CD4-positive, alpha-beta T cell (primary cell): ENCODE results near the gene TRIM25. TPM values are rescaled to one million over a fixed set of nuclear protein-coding genes. Genes with fewer than 3 reads are reported as not detected.

ENCODE experiments used
- ATAC-seq: fragments of 200-7000 bp; cut with Tn5 transposase; one replicate; pipeline ENCODE4 v1.10.0; 2022; ENCODE audit warnings: mild to moderate bottlenecking; ENCODE audit not compliant: poor library complexity
- CTCF ChIA-PET: fragments of 350-600 bp; sonication (Branson Sonifier 250); formaldehyde crosslinking; loops from one replicate; lab custom pipeline; 2021; ENCODE audit warnings: antibody characterized with exemption, inconsistent platforms; lab: Charles Lee
- POLR2A ChIA-PET: fragments of 350-600 bp; sonication (Branson Sonifier 250); formaldehyde crosslinking; loops from one replicate; lab custom pipeline; 2021; ENCODE audit warnings: antibody characterized with exemption, inconsistent platforms; lab: Charles Lee
- DNase-seq, 14 experiments: peaks; one replicate each; pipeline ENCODE4 v3.0.0-alpha.2; 2013 to 2020; ENCODE audit warnings: mixed read lengths in 2 of 14
- H3K27ac ChIP-seq, 2 donors: one replicate each; pipeline versions ENCODE4 v1.5.1 to v1.7.0; 2013; ENCODE audit warnings: low read length in 2 of 2, low read depth in 1 of 2, mild to moderate bottlenecking in 1 of 2
- H3K27me3 ChIP-seq, 2 experiments: 1 replicate in 1 of 2; 2 replicates in 1 of 2; pipeline versions ENCODE4 v1.6.1 to v1.7.0; 2013; ENCODE audit warnings: low read length in 2 of 2, control low read depth in 1 of 2, mild to moderate bottlenecking in 1 of 2, moderate library complexity in 1 of 2; ENCODE audit not compliant: insufficient read depth in 2 of 2, control insufficient read depth in 1 of 2
- H3K36me3 ChIP-seq: one replicate; pipeline ENCODE4 v1.6.1; 2013; ENCODE audit warnings: low read length, control low read depth; ENCODE audit not compliant: insufficient read depth
- H3K4me1 ChIP-seq: one replicate; pipeline ENCODE4 v1.6.1; 2013; ENCODE audit warnings: low read length, control low read depth; ENCODE audit not compliant: insufficient read depth
- H3K4me3 ChIP-seq: one replicate; pipeline ENCODE4 v1.5.1; 2013; ENCODE audit warnings: mild to moderate bottlenecking, low read length, moderate library complexity
- H3K9me3 ChIP-seq, 2 experiments: 1 replicate in 1 of 2; 2 replicates in 1 of 2; pipeline versions ENCODE4 v1.6.1 to v1.7.0; 2013; ENCODE audit warnings: low read length in 2 of 2, mild to moderate bottlenecking in 2 of 2, control low read depth in 1 of 2, moderate library complexity in 1 of 2; ENCODE audit not compliant: control insufficient read depth in 1 of 2, insufficient read depth in 1 of 2
- H3K27ac Mint-ChIP-seq: one replicate; pipeline ENCODE4 v1.8.0; 2020; ENCODE audit warnings: mixed read lengths
- H3K27me3 Mint-ChIP-seq: one replicate; pipeline ENCODE4 v1.8.0; 2021; ENCODE audit warnings: mixed read lengths
- H3K36me3 Mint-ChIP-seq: one replicate; pipeline ENCODE4 v1.8.0; 2021; ENCODE audit warnings: low read depth, mixed read lengths
- H3K4me1 Mint-ChIP-seq: one replicate; pipeline ENCODE4 v1.8.0; 2021; ENCODE audit warnings: low read depth, mixed read lengths
- H3K4me3 Mint-ChIP-seq: one replicate; pipeline ENCODE4 v1.8.0; 2020; ENCODE audit warnings: mild to moderate bottlenecking, mixed read lengths
- H3K9me3 Mint-ChIP-seq: one replicate; pipeline ENCODE4 v1.8.0; 2020; ENCODE audit warnings: mixed read lengths
- CTCF ChIP-seq: fragments of 200-600 bp; IDR thresholded peaks from one replicate; pipeline ENCODE4 v1.8.0; 2022; ENCODE audit warnings: antibody characterized with exemption, mild to moderate bottlenecking
- intact Hi-C, 2 experiments: fragments of 100-400 bp; cut with DNase I in 1 of 2; cut with micrococcal nuclease in 1 of 2; formaldehyde crosslinking; loops; one replicate each; pipeline versions ENCODE4 v1.15.1 to v1.9.0; 2023 to 2025; cut with DNase I, micrococcal nuclease
- total RNA-seq, 174 experiments: library from RNA in 2 of 174; stranded (reverse) in 2 of 174; gene quantifications; one replicate each; pipeline ENCODE4 v1.2.3 and lab custom pipeline; 2021 to 2026

TRIM25 gene
- total RNA-seq, 2 experiments from 2014 or later: 31.7 to 33.2 TPM

- Histone ChIP-seq H3K9me3 (no peaks in the 10 kb centered on the region), H3K4me1 (peaks cover 13% of the 10 kb centered on the region), H3K27ac (no peak overlapping the region), H3K27me3 (no peaks in the 10 kb centered on the region), H3K4me3 (no peak overlapping the region), H3K36me3 (no peaks in the 10 kb centered on the region)
- ATAC-seq (no peak), DNase-seq (peak in 2 of 14 experiments; percentile 52 to 59)
- Mint-ChIP-seq H3K4me3 (no peak overlapping the region), H3K4me1 (peaks cover 8% of the 10 kb centered on the region), H3K36me3 (peaks cover 6% of the 10 kb centered on the region), H3K27ac (no peak overlapping the region), H3K9me3 (peaks cover 4% of the 10 kb centered on the region), H3K27me3 (no peaks in the 10 kb centered on the region)
- TF ChIP-seq CTCF: no peak
- ChIA-PET POLR2A (interaction anchor here (1.0 kb wide), 1 partner anchor 86 kb away, joined by 3 read pairs; the partner anchor contains the start of genes C17orf67 and DGKE), CTCF (no interaction called here)
- intact Hi-C loops: no loop called here
Measured at GRCh38 chr17:56918916-56919315, 5.1 kb upstream of the TRIM25 start.

GRCh38 chr17:56917559-56918296 lies 3.9 kb upstream of the TRIM25 start:
- no peaks in the 10 kb centered on the region for H3K36me3 ChIP-seq
- POLR2A ChIA-PET: no interaction called here
- H3K4me3 Mint-ChIP-seq: peak overlapping the region; percentile 14
- no peaks in the 10 kb centered on the region for H3K27me3 Mint-ChIP-seq
- no peak overlapping the region for H3K27ac Mint-ChIP-seq
- TF ChIP-seq CTCF: no peak
- ATAC-seq: no peak
- H3K9me3 Mint-ChIP-seq: peaks cover 4% of the 10 kb centered on the region
- no peaks in the 10 kb centered on the region for H3K9me3 ChIP-seq
- peaks cover 19% of the 10 kb centered on the region for H3K4me1 ChIP-seq
- no peaks in the 10 kb centered on the region for H3K27me3 ChIP-seq
- no peak overlapping the region for H3K4me3 ChIP-seq
- H3K27ac ChIP-seq: no peak overlapping the region
- peaks cover 10% of the 10 kb centered on the region for H3K36me3 Mint-ChIP-seq
- CTCF ChIA-PET: interaction anchor here (0.6 kb wide), 1 partner anchor 14 kb away, joined by 3 read pairs; no protein-coding TSS in a partner anchor
- DNase-seq: no peak
- intact Hi-C loops: no loop called here
- H3K4me1 Mint-ChIP-seq: peaks cover 8% of the 10 kb centered on the region

- no peaks in the 10 kb centered on the region for H3K27me3 Mint-ChIP-seq
- ChIA-PET CTCF (interaction anchor here (1.0 kb wide), 1 partner anchor 79 kb away, joined by 3 read pairs; no protein-coding TSS in a partner anchor), POLR2A (interaction anchor here (0.7 to 2.7 kb wide), 18 partner anchors 9 to 1573 kb away, joined by 3 to 42 read pairs (median 5); partner anchors contain the start of genes AKAP1, C17orf67, COIL and DGKE)
- H3K27ac ChIP-seq: peak overlapping the region in 1 of 2 donors; percentile 63
- TF ChIP-seq CTCF: no peak
- H3K27me3 ChIP-seq: no peaks in the 10 kb centered on the region
- H3K4me3 ChIP-seq: peak overlapping the region; percentile 89
- H3K4me3 Mint-ChIP-seq: peak overlapping the region; percentile 90
- H3K27ac Mint-ChIP-seq: peak overlapping the region; percentile 85
- DNase-seq (no peak), ATAC-seq (no peak)
- H3K4me1 ChIP-seq: peaks cover 48% of the 10 kb centered on the region
- peaks cover 34% of the 10 kb centered on the region for H3K4me1 Mint-ChIP-seq
- H3K36me3 Mint-ChIP-seq: peaks cover 22% of the 10 kb centered on the region
- peaks cover 4% of the 10 kb centered on the region for H3K36me3 ChIP-seq
- H3K9me3 ChIP-seq: no peaks in the 10 kb centered on the region
- peaks cover 4% of the 10 kb centered on the region for H3K9me3 Mint-ChIP-seq
- intact Hi-C loops: loop anchor here in 1 of 2 experiments (5.0 kb wide), 1 partner anchor 48 kb away; the partner anchor contains the start of gene COIL
Measured at GRCh38 chr17:56914581-56915273, 878 bp upstream of the TRIM25 start.
